H1 (cell line): ENCODE data around the gene UMAD1. TPM values are rescaled to one million over a fixed set of nuclear protein-coding genes. Genes with fewer than 3 reads are reported as not detected.

Source experiments
- CTCF ChIA-PET: fragments of 300-600 bp; sonication (Branson Sonifier 250); formaldehyde crosslinking; loops from one replicate; lab custom pipeline; 2021; ENCODE audit not compliant: partially characterized antibody; lab: Charles Lee
- POLR2A ChIA-PET: fragments of 300-600 bp; sonication (Branson Sonifier 250); formaldehyde crosslinking; loops from one replicate; lab custom pipeline; 2021; ENCODE audit warnings: inconsistent platforms; ENCODE audit not compliant: partially characterized antibody; lab: Charles Lee
- DNase-seq, 2 experiments: peaks; one replicate each; pipeline versions ENCODE4 v3.0.0 to v3.0.0-alpha.2; 2010 to 2022; ENCODE audit warnings: low spot score in 2 of 2, low read depth in 1 of 2, mixed read lengths in 1 of 2
- FAIRE-seq: peaks from 2 replicates; lab custom pipeline; 2011; peaks lifted over from hg19 to GRCh38; lab: Jason Lieb, UNC
- H2AFZ ChIP-seq: 2 replicates; pipeline ENCODE4 v1.8.1; 2012; ENCODE audit warnings: low read length, inconsistent platforms
- H2AK5ac ChIP-seq: 2 replicates; pipeline ENCODE4 v1.6.1; 2013; ENCODE audit warnings: low read depth, low read length
- H2BK120ac ChIP-seq: replicated peaks from 2 replicates; pipeline ENCODE3; 2013; ENCODE audit warnings: low read depth, low read length, inconsistent platforms
- H2BK12ac ChIP-seq: 2 replicates; pipeline ENCODE4 v1.6.1; 2013; ENCODE audit warnings: low read depth, low read length
- H2BK15ac ChIP-seq: 2 replicates; pipeline ENCODE4 v1.6.1; 2013; ENCODE audit warnings: low read length
- H2BK20ac ChIP-seq: 2 replicates; pipeline ENCODE4 v1.6.1; 2013; ENCODE audit warnings: low read length
- H2BK5ac ChIP-seq: 2 replicates; pipeline ENCODE4 v1.6.1; 2013; ENCODE audit warnings: low read depth, low read length
- H3K14ac ChIP-seq: 2 replicates; pipeline ENCODE4 v1.6.1; 2013; ENCODE audit warnings: inconsistent platforms; ENCODE audit not compliant: insufficient read length
- H3K18ac ChIP-seq: 2 replicates; pipeline ENCODE4 v1.6.1; 2013; ENCODE audit warnings: low read length; ENCODE audit errors: extremely low read depth
- H3K23ac ChIP-seq: 2 replicates; pipeline ENCODE4 v1.6.1; 2013; ENCODE audit warnings: inconsistent platforms; ENCODE audit not compliant: insufficient read length
- H3K23me2 ChIP-seq: 2 replicates; pipeline ENCODE4 v1.6.1; 2013; ENCODE audit warnings: low read depth, low read length
- H3K27ac ChIP-seq: 2 replicates; pipeline ENCODE4 v1.6.1; 2011; ENCODE audit warnings: low read depth, low read length, inconsistent platforms
- H3K27me3 ChIP-seq, 4 experiments: replicated peaks in 1 of 4; 1 replicate in 1 of 4; 2 replicates in 3 of 4; pipeline versions ENCODE4 v1.6.1 to v1.8.1; 2011 to 2013; ENCODE audit warnings: low read length in 3 of 4, mild to moderate bottlenecking in 3 of 4, inconsistent platforms in 2 of 4, mixed read lengths in 2 of 4, moderate library complexity in 1 of 4; ENCODE audit not compliant: control insufficient read depth in 3 of 4, insufficient read depth in 3 of 4; ENCODE audit errors: extremely low read depth in 1 of 4
- H3K36me3 ChIP-seq, 4 experiments: 2 replicates each; pipeline versions ENCODE4 v1.6.1 to v1.8.1; 2011 to 2013; ENCODE audit warnings: mild to moderate bottlenecking in 4 of 4, low read length in 3 of 4, moderate library complexity in 2 of 4, control low read depth in 1 of 4, inconsistent platforms in 1 of 4; ENCODE audit not compliant: insufficient read depth in 4 of 4, control insufficient read depth in 2 of 4
- H3K4ac ChIP-seq: replicated peaks from 2 replicates; pipeline ENCODE3; 2013; ENCODE audit warnings: low read length, low read depth, mixed read lengths, inconsistent platforms; ENCODE audit not compliant: insufficient read length
- H3K4me1 ChIP-seq, 4 experiments: replicated peaks in 1 of 4; 1 replicate in 1 of 4; 2 replicates in 3 of 4; pipeline versions ENCODE4 v1.6.1 to v1.8.1; 2011 to 2013; ENCODE audit warnings: low read length in 3 of 4, inconsistent platforms in 2 of 4, mixed read lengths in 1 of 4; ENCODE audit not compliant: insufficient read depth in 4 of 4, control insufficient read depth in 3 of 4
- H3K4me2 ChIP-seq, 2 experiments: 2 replicates each; pipeline versions ENCODE4 v1.6.1 to v1.8.1; 2011 to 2013; ENCODE audit warnings: low read depth in 2 of 2, low read length in 2 of 2, control low read depth in 1 of 2, inconsistent platforms in 1 of 2, mild to moderate bottlenecking in 1 of 2; ENCODE audit not compliant: insufficient read depth in 1 of 2
- H3K4me3 ChIP-seq, 4 experiments: fragments of 200-600, 300-600 bp in 1 of 4; sonication (generic), shearing (Covaris generic), sonication (Bioruptor Twin) in 1 of 4; 2 replicates each; pipeline versions ENCODE4 v1.5.1 to v1.8.1; 2011 to 2016; ENCODE audit warnings: low read length in 4 of 4, low read depth in 3 of 4, control low read depth in 2 of 4, inconsistent platforms in 2 of 4, mild to moderate bottlenecking in 2 of 4, mixed read lengths in 1 of 4, moderate library complexity in 1 of 4; ENCODE audit not compliant: insufficient read depth in 2 of 4; ENCODE audit errors: extremely low read depth in 1 of 4
- H3K56ac ChIP-seq: replicated peaks from 2 replicates; pipeline ENCODE3; 2013; ENCODE audit warnings: low read depth, mild to moderate bottlenecking, mixed read lengths, low read length, inconsistent platforms; ENCODE audit not compliant: insufficient read length
- H3K79me1 ChIP-seq: 2 replicates; pipeline ENCODE4 v1.6.1; 2013; ENCODE audit warnings: low read depth, low read length, control low read depth
- H3K79me2 ChIP-seq, 2 experiments: 2 replicates each; pipeline versions ENCODE4 v1.6.1 to v1.8.1; 2012 to 2013; ENCODE audit warnings: low read length in 2 of 2, mild to moderate bottlenecking in 2 of 2, inconsistent platforms in 1 of 2; ENCODE audit not compliant: insufficient read depth in 2 of 2, control insufficient read depth in 1 of 2
- H3K9ac ChIP-seq, 4 experiments: replicated peaks in 1 of 4; 1 replicate in 1 of 4; 2 replicates in 3 of 4; pipeline versions ENCODE4 v1.6.1 to v1.8.1; 2011 to 2013; ENCODE audit warnings: low read depth in 3 of 4, low read length in 3 of 4, control low read depth in 2 of 4, mild to moderate bottlenecking in 2 of 4, moderate library complexity in 2 of 4, inconsistent platforms in 1 of 4; ENCODE audit errors: extremely low read depth in 1 of 4
- H3K9me3 ChIP-seq, 2 experiments: 2 replicates each; pipeline versions ENCODE4 v1.6.1 to v1.8.1; 2012 to 2013; ENCODE audit warnings: mild to moderate bottlenecking in 2 of 2, moderate library complexity in 2 of 2, control low read depth in 1 of 2, inconsistent platforms in 1 of 2, low read depth in 1 of 2, low read length in 1 of 2, mixed read lengths in 1 of 2; ENCODE audit not compliant: insufficient read depth in 2 of 2
- H4K20me1 ChIP-seq, 2 experiments: replicated peaks in 1 of 2; 2 replicates each; pipeline versions ENCODE3 to v1.8.1; 2011 to 2013; ENCODE audit warnings: inconsistent platforms in 2 of 2, low read length in 2 of 2, mild to moderate bottlenecking in 1 of 2; ENCODE audit not compliant: insufficient read depth in 2 of 2, control insufficient read depth in 1 of 2
- H4K5ac ChIP-seq: 2 replicates; pipeline ENCODE4 v1.6.1; 2013; ENCODE audit warnings: low read length, low read depth, mixed read lengths, inconsistent platforms; ENCODE audit not compliant: insufficient read length
- H4K8ac ChIP-seq: 2 replicates; pipeline ENCODE4 v1.8.0; 2013; ENCODE audit warnings: mild to moderate bottlenecking, moderate library complexity, low read length, inconsistent platforms; ENCODE audit not compliant: insufficient read depth; ENCODE audit errors: extremely low read depth
- H4K91ac ChIP-seq: replicated peaks from 2 replicates; pipeline ENCODE3; 2013; ENCODE audit warnings: low read length, mixed read lengths, inconsistent platforms; ENCODE audit not compliant: insufficient read length
- BACH1 ChIP-seq: IDR thresholded peaks from 2 replicates; pipeline ENCODE4 v1.6.1; 2012; ENCODE audit warnings: low read length, improper control_type of control experiment
- CBX5 ChIP-seq: fragments of 300-800, 300-1000 bp; sonication (generic); IDR thresholded peaks from 2 replicates; pipeline ENCODE4 v1.7.1; 2016; ENCODE audit warnings: antibody characterized with exemption, low read length, low read depth
- CHD2 ChIP-seq: IDR thresholded peaks from 2 replicates; pipeline ENCODE4 v1.6.1; 2012; ENCODE audit warnings: low read length, improper control_type of control experiment
- CREB1 ChIP-seq: IDR thresholded peaks from 2 replicates; pipeline ENCODE4 v1.6.1; 2012; ENCODE audit warnings: inconsistent platforms
- EP300 ChIP-seq, 2 experiments: IDR thresholded peaks; 1 replicate in 1 of 2; 2 replicates in 1 of 2; pipeline ENCODE4 v1.6.1; 2011 to 2012; ENCODE audit warnings: low read depth in 2 of 2, low read length in 2 of 2, mild to moderate bottlenecking in 2 of 2, borderline replicate concordance in 1 of 2, inconsistent platforms in 1 of 2, moderate library complexity in 1 of 2
- EZH2 ChIP-seq: fragments of 200-600 bp; sonication (generic); IDR thresholded peaks from 2 replicates; pipeline ENCODE4 v1.7.1; 2012; ENCODE audit warnings: low read depth, mild to moderate bottlenecking, moderate library complexity, low read length, inconsistent platforms; ENCODE audit not compliant: severe bottlenecking
- GABPA ChIP-seq: IDR thresholded peaks from 2 replicates; pipeline ENCODE4 v1.6.1; 2011; ENCODE audit warnings: mild to moderate bottlenecking, low read length, moderate library complexity, borderline replicate concordance; ENCODE audit not compliant: insufficient read depth
- HDAC2 ChIP-seq, 2 experiments: fragments of 300-600 bp in 1 of 2; sonication (generic) in 1 of 2; IDR thresholded peaks; 2 replicates each; pipeline ENCODE4 v1.6.1; 2011 to 2012; ENCODE audit warnings: low read depth in 2 of 2, low read length in 2 of 2, mild to moderate bottlenecking in 2 of 2, moderate library complexity in 2 of 2, borderline replicate concordance in 1 of 2, inconsistent platforms in 1 of 2
- NANOG ChIP-seq: IDR thresholded peaks from 2 replicates; pipeline ENCODE4 v1.6.1; 2011; ENCODE audit warnings: low read length, low read depth, mild to moderate bottlenecking, inconsistent platforms; ENCODE audit not compliant: insufficient read depth, poor library complexity, severe bottlenecking
- POU5F1 ChIP-seq: IDR thresholded peaks from 2 replicates; pipeline ENCODE4 v1.6.1; 2011; ENCODE audit warnings: low read depth, mild to moderate bottlenecking, low read length, moderate library complexity
- SRF ChIP-seq: IDR thresholded peaks from 2 replicates; pipeline ENCODE4 v1.6.1; 2011; ENCODE audit warnings: mild to moderate bottlenecking, low read depth, low read length, moderate library complexity
- TBP ChIP-seq: IDR thresholded peaks from 2 replicates; pipeline ENCODE4 v1.6.1; 2011; ENCODE audit warnings: low read depth, low read length, improper control_type of control experiment
- WGBS, 2 experiments: shearing (Covaris generic) in 1 of 2; methylation state at CpG; one replicate each; pipeline versions ENCODE4 v1.1.6 to v1.1.7; 2013 to 2015; ENCODE audit warnings: low lambda C conversion rate in 2 of 2, mixed read lengths in 2 of 2, inconsistent platforms in 1 of 2, low coverage in 1 of 2, missing lambda C conversion rate in 1 of 2; ENCODE audit not compliant: insufficient replicate concordance in 2 of 2, insufficient coverage in 1 of 2, insufficient read length in 1 of 2; ENCODE audit errors: extremely low coverage in 1 of 2, missing lambda C conversion rate in 1 of 2; 5-methylcytosine and 5-hydroxymethylcytosine counted together
- polyA plus RNA-seq, 7 experiments: library from polyadenylated mRNA; depleted of rRNA in 3 of 7; stranded (reverse) in 5 of 7; unstranded in 2 of 7; fragments of >200 nt in 5 of 7; fragments of 200-250 nt in 2 of 7; gene quantifications; 1 replicate in 5 of 7; 2 replicates in 1 of 7; 4 replicates in 1 of 7; pipeline versions ENCODE4 v1.2.1 to v1.2.3, GENCODE V29; 2011 to 2013; ENCODE audit warnings: missing spikeins in 2 of 7, mixed read lengths in 2 of 7
- total RNA-seq: library from RNA; stranded (reverse); fragmentation: NEBNext Ultra II Directional; extraction: Animal tissue kit (Norgen Biotek cat#: 25700); gene quantifications from 2 replicates; pipeline ENCODE4 v1.2.1, GENCODE V29; 2021
- TF ChIP-seq, protein P1 (sequence below): IDR thresholded peaks from 2 replicates; pipeline ENCODE4 v1.6.1; 2012; ENCODE audit warnings: low read length, inconsistent platforms

Gene UMAD1
- total and polyA plus RNA-seq, 2 of the 8 experiments (the other 6 are each of a cell fraction or from before 2014, with no cell fraction given), result 10.4 to 12.3 TPM

DNA sequence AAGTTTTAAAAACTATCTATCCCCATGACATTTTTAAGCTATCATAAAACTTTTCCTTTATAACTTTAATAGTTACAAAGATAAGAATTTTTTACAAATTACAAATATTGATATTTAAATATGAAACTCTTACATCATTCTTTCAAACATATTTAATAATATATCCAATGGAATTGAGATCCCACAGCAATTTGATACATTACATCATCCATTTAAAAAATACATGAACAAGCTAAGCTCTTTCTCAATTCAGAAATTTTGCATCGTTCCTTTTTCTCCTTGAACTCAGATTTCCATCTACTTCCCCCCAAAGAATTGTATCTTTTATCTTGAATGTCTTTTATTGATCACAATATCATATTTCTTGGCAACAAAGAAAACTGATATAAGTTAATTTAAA is 209.6 kb downstream of the UMAD1 start:
- Histone ChIP-seq H2BK20ac (no peak overlapping the region), H3K56ac (no peak overlapping the region), H2AK5ac (no peak overlapping the region), H2BK120ac (no peak overlapping the region), H3K27ac (no peak overlapping the region), H4K8ac (no peak overlapping the region), H4K91ac (no peak overlapping the region), H3K4ac (no peak overlapping the region), H3K23ac (no peak overlapping the region), H2BK15ac (no peak overlapping the region), H4K5ac (no peak overlapping the region), H3K79me1 (no peaks in the 10 kb centered on the region), H3K9ac (no peak overlapping the region), H3K79me2 (no peaks in the 10 kb centered on the region), H2AFZ (no peak overlapping the region), H4K20me1 (no peaks in the 10 kb centered on the region), H3K36me3 (no peaks in the 10 kb centered on the region; a peak in 1 of 8 replicates), H3K4me2 (no peak overlapping the region), H3K18ac (no peak overlapping the region), H2BK12ac (no peak overlapping the region), H3K4me3 (no peak overlapping the region), H3K9me3 (peaks cover 9% of the 10 kb centered on the region in 2 experiments), H3K27me3 (no peaks in the 10 kb centered on the region), H2BK5ac (no peak overlapping the region), H3K14ac (no peak overlapping the region), H3K23me2 (no peaks in the 10 kb centered on the region), H3K4me1 (no peaks in the 10 kb centered on the region)
- WGBS, 2 experiments, result 95% methylated on average over 1 of the region's 1 CpG; no CpG with 5 or more reads in 1 of the 2 experiments
- FAIRE-seq (no peak), DNase-seq (no peak)
- CTCF ChIA-PET, result no interaction called here
- POLR2A ChIA-PET, result no interaction called here
- TF ChIP-seq BACH1 (no peak), NANOG (no peak), CBX5 (no peak), TBP (no peak), EP300 (IDR thresholded peaks at IDR 0.05; ENCODE audit: borderline replicate concordance in 1 of 2, low read depth in 2 of 2, low read length in 2 of 2) (no peak), SRF (no peak), CHD2 (no peak), HDAC2 (IDR thresholded peaks at IDR 0.05; ENCODE audit: borderline replicate concordance in 1 of 2, low read depth in 2 of 2, low read length in 2 of 2) (no peak), CREB1 (no peak), GABPA (no peak), EZH2 (no peak), POU5F1 (no peak)
- TF ChIP-seq, protein P1, sequence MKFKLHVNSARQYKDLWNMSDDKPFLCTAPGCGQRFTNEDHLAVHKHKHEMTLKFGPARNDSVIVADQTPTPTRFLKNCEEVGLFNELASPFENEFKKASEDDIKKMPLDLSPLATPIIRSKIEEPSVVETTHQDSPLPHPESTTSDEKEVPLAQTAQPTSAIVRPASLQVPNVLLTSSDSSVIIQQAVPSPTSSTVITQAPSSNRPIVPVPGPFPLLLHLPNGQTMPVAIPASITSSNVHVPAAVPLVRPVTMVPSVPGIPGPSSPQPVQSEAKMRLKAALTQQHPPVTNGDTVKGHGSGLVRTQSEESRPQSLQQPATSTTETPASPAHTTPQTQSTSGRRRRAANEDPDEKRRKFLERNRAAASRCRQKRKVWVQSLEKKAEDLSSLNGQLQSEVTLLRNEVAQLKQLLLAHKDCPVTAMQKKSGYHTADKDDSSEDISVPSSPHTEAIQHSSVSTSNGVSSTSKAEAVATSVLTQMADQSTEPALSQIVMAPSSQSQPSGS, result no peak
